CD14-positive monocyte (primary cell): Measurements from ENCODE around the gene NDUFA13. TPM values are rescaled to one million over a fixed set of nuclear protein-coding genes. Genes with fewer than 3 reads are reported as not detected.

ENCODE experiments used
- DNase-seq, 3 donors: peaks; one replicate each; pipeline ENCODE4 v3.0.0-alpha.2; 2011 to 2022
- H2AFZ ChIP-seq: 2 replicates; pipeline ENCODE4 v1.6.0; 2012; ENCODE audit warnings: mild to moderate bottlenecking, low read depth, low read length, inconsistent platforms; ENCODE audit not compliant: insufficient read depth, poor library complexity, severe bottlenecking
- H3K27ac ChIP-seq, 2 donors: 1 replicate in 1 of 2; 2 replicates in 1 of 2; pipeline ENCODE4 v1.5.1; 2012 to 2013; ENCODE audit warnings: low read length in 2 of 2, control low read depth in 1 of 2, inconsistent platforms in 1 of 2, low read depth in 1 of 2, mild to moderate bottlenecking in 1 of 2
- H3K27me3 ChIP-seq, 2 donors: one replicate each; pipeline versions ENCODE4 v1.6.0 to v1.6.1; 2011 to 2013; ENCODE audit warnings: low read length in 2 of 2; ENCODE audit not compliant: control insufficient read depth in 2 of 2, insufficient read depth in 2 of 2
- H3K36me3 ChIP-seq, 2 donors: replicated peaks in 1 of 2; 1 replicate in 1 of 2; 2 replicates in 1 of 2; pipeline versions ENCODE4 v1.5.1 to v1.6.1; 2012 to 2013; ENCODE audit warnings: low read length in 2 of 2, control low read depth in 1 of 2, inconsistent platforms in 1 of 2, mild to moderate bottlenecking in 1 of 2; ENCODE audit not compliant: insufficient read depth in 2 of 2, control insufficient read depth in 1 of 2
- H3K4me1 ChIP-seq, 2 donors: 1 replicate in 1 of 2; 2 replicates in 1 of 2; pipeline versions ENCODE4 v1.5.1 to v1.6.1; 2012 to 2013; ENCODE audit warnings: low read length in 2 of 2, control low read depth in 1 of 2, inconsistent platforms in 1 of 2, mild to moderate bottlenecking in 1 of 2, moderate library complexity in 1 of 2; ENCODE audit not compliant: insufficient read depth in 2 of 2, control insufficient read depth in 1 of 2
- H3K4me2 ChIP-seq: replicated peaks from 2 replicates; pipeline ENCODE3; 2012; ENCODE audit warnings: low read length, moderate library complexity, mild to moderate bottlenecking; ENCODE audit not compliant: poor library complexity, severe bottlenecking; ENCODE audit errors: extremely low read depth
- H3K4me3 ChIP-seq, 3 experiments: fragments of 200-600 bp in 1 of 3; sonication (generic) in 1 of 3; replicated peaks in 1 of 3; 1 replicate in 2 of 3; 2 replicates in 1 of 3; pipeline ENCODE4 v1.5.1; 2011 to 2013; ENCODE audit warnings: low read length in 3 of 3, mild to moderate bottlenecking in 3 of 3, control low read depth in 2 of 3, low read depth in 2 of 3, inconsistent platforms in 1 of 3, moderate library complexity in 1 of 3
- H3K79me2 ChIP-seq: 2 replicates; pipeline ENCODE4 v1.6.0; 2012; ENCODE audit warnings: mild to moderate bottlenecking, control low read depth, inconsistent platforms, low read length, moderate library complexity; ENCODE audit not compliant: insufficient read depth
- H3K9ac ChIP-seq: 2 replicates; pipeline ENCODE4 v1.6.0; 2017; ENCODE audit warnings: low read length, mild to moderate bottlenecking; ENCODE audit not compliant: insufficient read depth, poor library complexity, severe bottlenecking
- H3K9me3 ChIP-seq, 2 donors: replicated peaks in 1 of 2; 1 replicate in 1 of 2; 2 replicates in 1 of 2; pipeline versions ENCODE4 v1.5.1 to v1.6.1; 2012 to 2013; ENCODE audit warnings: low read length in 2 of 2, control low read depth in 1 of 2; ENCODE audit not compliant: control insufficient read depth in 1 of 2, insufficient read depth in 1 of 2
- H4K20me1 ChIP-seq: 2 replicates; pipeline ENCODE4 v1.6.0; 2012; ENCODE audit warnings: mild to moderate bottlenecking, low read length, control low read depth, moderate library complexity; ENCODE audit not compliant: insufficient read depth
- H3K27ac Mint-ChIP-seq, 7 donors: one replicate each; pipeline ENCODE4 v1.8.0; 2020; ENCODE audit warnings: mild to moderate bottlenecking in 7 of 7, mixed read lengths in 7 of 7, moderate library complexity in 6 of 7, inconsistent platforms in 2 of 7
- H3K27me3 Mint-ChIP-seq, 3 donors: one replicate each; pipeline ENCODE4 v1.8.0; 2021 to 2022; ENCODE audit warnings: low read depth in 3 of 3, mild to moderate bottlenecking in 3 of 3, mixed read lengths in 3 of 3, moderate library complexity in 3 of 3, inconsistent platforms in 1 of 3
- H3K36me3 Mint-ChIP-seq, 2 donors: one replicate each; pipeline ENCODE4 v1.8.0; 2020; ENCODE audit warnings: mixed read lengths in 2 of 2, inconsistent platforms in 1 of 2, mild to moderate bottlenecking in 1 of 2
- H3K4me1 Mint-ChIP-seq: one replicate; pipeline ENCODE4 v1.8.0; 2020; ENCODE audit warnings: mild to moderate bottlenecking, mixed read lengths
- H3K4me3 Mint-ChIP-seq, 2 donors: one replicate each; pipeline ENCODE4 v1.8.0; 2020; ENCODE audit warnings: mild to moderate bottlenecking in 2 of 2, mixed read lengths in 2 of 2, moderate library complexity in 1 of 2
- H3K9me3 Mint-ChIP-seq, 7 donors: one replicate each; pipeline ENCODE4 v1.8.0; 2020 to 2022; ENCODE audit warnings: mixed read lengths in 7 of 7, mild to moderate bottlenecking in 6 of 7, moderate library complexity in 6 of 7, inconsistent platforms in 2 of 7
- CTCF ChIP-seq: fragments of 200-600 bp; IDR thresholded peaks from one replicate; pipeline ENCODE4 v1.8.0; 2022; ENCODE audit warnings: antibody characterized with exemption, mild to moderate bottlenecking
- WGBS: methylation state at CpG from one replicate; pipeline ENCODE4 v1.1.5; 2013; ENCODE audit warnings: missing lambda C conversion rate; ENCODE audit not compliant: insufficient coverage; 5-methylcytosine and 5-hydroxymethylcytosine counted together
- intact Hi-C, 2 donors: fragments of 100-400 bp; cut with micrococcal nuclease; formaldehyde crosslinking; loops; one replicate each; pipeline versions ENCODE4 v1.15.0 to v1.15.1; 2023
- polyA plus RNA-seq, 3 donors: library from polyadenylated mRNA; depleted of rRNA in 1 of 3; unstranded in 2 of 3; stranded (reverse) in 1 of 3; fragments of 300-500 nt in 2 of 3; fragments of >200 nt in 1 of 3; fragmentation: Illumina TruSeq in 2 of 3; gene quantifications; 1 replicate in 2 of 3; 2 replicates in 1 of 3; pipeline ENCODE4 v1.2.3, GENCODE V29; 2012 to 2021

NDUFA13 gene
- polyA plus RNA-seq, 3 donors = 86.7 to 433 (median 361) TPM

GRCh38 chr19:19550485-19550929 is 34.5 kb downstream of the NDUFA13 start:
- WGBS = 79% methylated on average over 6 of the region's 8 CpGs
- Mint-ChIP-seq H3K4me3 (no peak overlapping the region), H3K4me1 (peaks cover 6% of the 10 kb centered on the region)

More at GRCh38 chr19:19550485-19550929, 34.5 kb downstream of the NDUFA13 start:
- intact Hi-C loops = no loop called here
- Histone ChIP-seq H3K79me2 (no peaks in the 10 kb centered on the region), H3K4me2 (no peak overlapping the region), H2AFZ (no peak overlapping the region), H3K36me3 (no peaks in the 10 kb centered on the region), H3K27me3 (no peaks in the 10 kb centered on the region), H3K4me3 (no peak overlapping the region), H3K9ac (no peak overlapping the region), H3K4me1 (peaks cover 0 to 3% of the 10 kb centered on the region in 2 donors), H3K27ac (no peak overlapping the region), H3K9me3 (peaks cover 0 to 6% of the 10 kb centered on the region in 2 donors), H4K20me1 (no peaks in the 10 kb centered on the region)
- Mint-ChIP-seq H3K9me3 (peaks cover 3 to 6% (median 5%) of the 10 kb centered on the region in 7 donors), H3K36me3 (no peaks in the 10 kb centered on the region), H3K27ac (peak overlapping the region in 1 of 7 donors; percentile 10), H3K27me3 (peaks cover 2 to 4% (median 3%) of the 10 kb centered on the region in 3 donors)
- no peak for DNase-seq
- no peak for TF ChIP-seq CTCF
